HepG2 (cell line): Measurements from ENCODE around the gene BCL2A1. TPM values are rescaled to one million over a fixed set of nuclear protein-coding genes. Genes with fewer than 3 reads are reported as not detected.

Experiments used
- ATAC-seq: fragments of 200-7000 bp; cut with Tn5 transposase; 3 replicates; pipeline ENCODE4 v1.9.1; 2020; ENCODE audit warnings: mild to moderate bottlenecking, moderate library complexity
- BruUV-seq: library from RNA; stranded (reverse); fragments of 400-500 nt; replicated peaks from 2 replicates; lab custom pipeline; 2021; lab: Mats Ljungman, UMichigan
- CTCF ChIA-PET: fragments of 300-600 bp; formaldehyde crosslinking; extraction: SDS; loops from one replicate; lab custom pipeline; 2021; ENCODE audit warnings: low total read pairs, inconsistent platforms, low intra/inter-chr PET ratio; lab: Yijun Ruan, JAX
- POLR2A ChIA-PET: fragments of 350-600 bp; sonication (Branson Sonifier 250); formaldehyde crosslinking; loops from one replicate; lab custom pipeline; 2020; ENCODE audit warnings: antibody characterized with exemption, inconsistent platforms; lab: Yijun Ruan, JAX
- DNase-seq: peaks from one replicate; pipeline ENCODE4 v3.0.0-alpha.2; 2015; ENCODE audit warnings: low spot score
- FAIRE-seq: peaks from 3 replicates; lab custom pipeline; 2011; peaks lifted over from hg19 to GRCh38; lab: Jason Lieb, UNC
- H2AFZ ChIP-seq: one replicate; pipeline ENCODE4 v1.6.1; 2011; ENCODE audit warnings: low read length, inconsistent platforms
- H3K27ac ChIP-seq: fragments of 300-600 bp; 3 replicates; pipeline ENCODE4 v1.8.0; 2011; ENCODE audit warnings: mixed run types, mild to moderate bottlenecking, mixed read lengths, low read length, inconsistent platforms; ENCODE audit not compliant: insufficient read depth; ENCODE audit errors: extremely low read length
- H3K27me3 ChIP-seq, 2 experiments: fragments of 200-600 bp in 1 of 2; 2 replicates in 1 of 2; 3 replicates in 1 of 2; pipeline versions ENCODE4 v1.6.0 to v1.8.0; 2011; ENCODE audit warnings: low read length in 2 of 2, mild to moderate bottlenecking in 2 of 2, moderate library complexity in 2 of 2, inconsistent platforms in 1 of 2; ENCODE audit not compliant: insufficient read depth in 2 of 2, control insufficient read depth in 1 of 2
- H3K36me3 ChIP-seq, 2 experiments: fragments of 200-600 bp in 1 of 2; replicated peaks in 1 of 2; 2 replicates in 1 of 2; 3 replicates in 1 of 2; pipeline versions ENCODE4 v1.5.1 to v1.8.0; 2011; ENCODE audit warnings: low read length in 2 of 2, inconsistent platforms in 1 of 2; ENCODE audit not compliant: insufficient read depth in 2 of 2, control insufficient read depth in 1 of 2
- H3K4me1 ChIP-seq: 2 replicates; pipeline ENCODE4 v1.5.1; 2012; ENCODE audit warnings: low read length, inconsistent platforms; ENCODE audit not compliant: insufficient read depth
- H3K4me2 ChIP-seq: 2 replicates; pipeline ENCODE4 v1.6.0; 2011; ENCODE audit warnings: low read depth, low read length, inconsistent platforms
- H3K4me3 ChIP-seq, 3 experiments: fragments of 200-600 bp in 1 of 3; sonication (generic), shearing (Covaris generic) in 1 of 3; replicated peaks in 1 of 3; 2 replicates each; pipeline ENCODE4 v1.5.1; 2011 to 2016; ENCODE audit warnings: low read length in 3 of 3, inconsistent platforms in 2 of 3, low read depth in 2 of 3, mild to moderate bottlenecking in 2 of 3, control low read depth in 1 of 3, mixed read lengths in 1 of 3; ENCODE audit not compliant: insufficient read depth in 1 of 3
- H3K79me2 ChIP-seq: one replicate; pipeline ENCODE4 v1.6.1; 2011; ENCODE audit warnings: low read length, inconsistent platforms; ENCODE audit not compliant: insufficient read depth
- H3K9ac ChIP-seq: 2 replicates; pipeline ENCODE4 v1.6.0; 2011; ENCODE audit warnings: mild to moderate bottlenecking, low read depth, low read length, inconsistent platforms; ENCODE audit not compliant: insufficient read depth
- H3K9me3 ChIP-seq: 2 replicates; pipeline ENCODE4 v1.5.1; 2012; ENCODE audit warnings: mild to moderate bottlenecking, low read length
- H4K20me1 ChIP-seq: 2 replicates; pipeline ENCODE4 v1.6.0; 2011; ENCODE audit warnings: inconsistent platforms, mild to moderate bottlenecking, low read length, moderate library complexity; ENCODE audit not compliant: insufficient read depth
- CCDC6 ChIP-seq: sonication (generic); formaldehyde crosslinking; IDR thresholded peaks from 2 replicates; pipeline ENCODE4 v1.8.1; 2022; ENCODE audit warnings: mild to moderate bottlenecking, missing genetic modification reagents, moderate library complexity
- ELF1 ChIP-seq: sonication (generic); formaldehyde crosslinking; IDR thresholded peaks from 2 replicates; pipeline ENCODE4 v1.4.0; 2020; ENCODE audit warnings: missing genetic modification reagents
- FOXA3 ChIP-seq: IDR thresholded peaks from 2 replicates; pipeline ENCODE4 v1.6.1; 2016; ENCODE audit warnings: missing genetic modification reagents, missing compliant biosample characterization
- HNRNPUL1 ChIP-seq: fragments of 200-400 bp; formaldehyde crosslinking; IDR thresholded peaks from 2 replicates; pipeline ENCODE4 v1.6.1; 2017; ENCODE audit warnings: low read depth, mild to moderate bottlenecking, low read length, moderate library complexity
- HOXA5 ChIP-seq: sonication (generic); formaldehyde crosslinking; IDR thresholded peaks from 2 replicates; pipeline ENCODE4 v1.4.0; 2020; ENCODE audit warnings: missing genetic modification reagents
- KDM1A ChIP-seq: IDR thresholded peaks from 2 replicates; pipeline ENCODE4 v1.6.1; 2016; ENCODE audit warnings: missing compliant biosample characterization
- KLF9 ChIP-seq: IDR thresholded peaks from 2 replicates; pipeline ENCODE4 v1.6.1; 2016; ENCODE audit warnings: low read depth
- NKX3-1 ChIP-seq: sonication (generic); formaldehyde crosslinking; IDR thresholded peaks from 2 replicates; pipeline ENCODE4 v1.5.0; 2020; ENCODE audit warnings: missing genetic modification reagents
- SETDB1 ChIP-seq: sonication (generic); formaldehyde crosslinking; IDR thresholded peaks from 2 replicates; pipeline ENCODE4 v1.5.1; 2020; ENCODE audit warnings: missing genetic modification reagents, mild to moderate bottlenecking, borderline replicate concordance
- SMAD3 ChIP-seq: sonication (generic); formaldehyde crosslinking; IDR thresholded peaks from 2 replicates; pipeline ENCODE4 v1.4.0; 2020; ENCODE audit warnings: missing genetic modification reagents
- TEAD2 ChIP-seq: sonication (generic); formaldehyde crosslinking; IDR thresholded peaks from 2 replicates; pipeline ENCODE4 v1.9.0; 2021; ENCODE audit warnings: missing genetic modification reagents
- ZNF331 ChIP-seq: sonication (generic); formaldehyde crosslinking; IDR thresholded peaks from 2 replicates; pipeline ENCODE4 v1.4.0; 2020; ENCODE audit warnings: missing genetic modification reagents
- WGBS: methylation state at CpG from one replicate; pipeline ENCODE4 v1.1.6; 2017; ENCODE audit warnings: low lambda C conversion rate; 5-methylcytosine and 5-hydroxymethylcytosine counted together
- in situ Hi-C: cut with HindIII; loops from 2 replicates; pipeline ENCODE4 v1.10.0; 2017; ENCODE audit warnings: low pct_unique_long_range_greater_than_20kb; ENCODE audit not compliant: extremely low pct_ligation_motif_present
- intact Hi-C: fragments of 100-400 bp; cut with micrococcal nuclease; formaldehyde crosslinking; loops from one replicate; pipeline ENCODE4 v1.10.0; 2022; ENCODE audit not compliant: unreplicated experiment
- polyA plus RNA-seq, 8 experiments: library from polyadenylated mRNA; depleted of rRNA in 3 of 8; stranded (reverse) in 7 of 8; unstranded in 1 of 8; fragments of >200 nt; fragmentation: Illumina TruSeq in 4 of 8; extraction: Trizol in 4 of 8; gene quantifications; 2 replicates each; pipeline versions ENCODE4 v1.2.1 to v1.2.3, GENCODE V29; 2011 to 2016; ENCODE audit warnings: low read depth in 4 of 8, missing spikeins in 1 of 8, mixed read lengths in 1 of 8; ENCODE audit not compliant: insufficient read depth in 1 of 8
- total RNA-seq, 5 experiments: library from RNA; depleted of rRNA; stranded (reverse); fragments of >200 nt; fragmentation: Illumina TruSeq; extraction: Trizol; gene quantifications; 2 replicates each; pipeline ENCODE4 v1.2.3, GENCODE V29; 2016; ENCODE audit warnings: low read depth in 1 of 5
- TF ChIP-seq, protein P1 (sequence below): sonication (generic); formaldehyde crosslinking; IDR thresholded peaks from 2 replicates; pipeline ENCODE4 v1.5.1; 2020; ENCODE audit warnings: mild to moderate bottlenecking, missing genetic modification reagents
- TF ChIP-seq, protein P2 (sequence below): sonication (generic); formaldehyde crosslinking; IDR thresholded peaks from 2 replicates; pipeline ENCODE4 v1.8.0; 2022; ENCODE audit warnings: missing genetic modification reagents, low read depth, mild to moderate bottlenecking, borderline replicate concordance
- TF ChIP-seq, protein P3 (sequence below): sonication (generic); formaldehyde crosslinking; IDR thresholded peaks from 2 replicates; pipeline ENCODE4 v1.4.0; 2020; ENCODE audit warnings: missing genetic modification reagents
- TF ChIP-seq, protein P4 (sequence below): sonication (generic); formaldehyde crosslinking; IDR thresholded peaks from 2 replicates; pipeline ENCODE4 v1.4.0; 2020; ENCODE audit warnings: missing genetic modification reagents

The BCL2A1 gene
- total and polyA plus RNA-seq, 2 of the 13 experiments (the other 11 are each of a cell fraction or from before 2014, with no cell fraction given) = 0.08 to 0.31 TPM

DNA sequence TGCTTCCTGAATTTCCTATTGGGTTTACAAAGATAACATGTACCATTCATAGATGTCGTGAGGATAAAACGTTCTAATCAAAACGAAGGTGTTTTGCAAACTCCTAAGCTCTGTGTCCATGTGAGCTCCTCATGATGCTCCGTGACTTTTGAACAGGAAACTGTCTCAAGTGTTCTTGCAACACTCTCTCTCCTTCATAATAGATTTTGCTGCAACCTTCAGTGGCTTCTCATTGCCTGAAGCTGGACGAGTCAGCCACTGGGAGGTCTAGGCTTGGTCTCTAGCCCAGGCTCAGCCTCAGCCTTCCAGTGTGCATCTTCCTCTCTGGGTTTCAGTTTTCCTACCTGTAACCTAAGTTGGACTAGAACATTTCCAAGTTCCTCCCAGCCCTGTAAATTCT lies 18.7 kb upstream of the BCL2A1 start:
- no peak overlapping the region for H3K9ac ChIP-seq
- H2AFZ ChIP-seq = no peak overlapping the region
- no peaks in the 10 kb centered on the region for H4K20me1 ChIP-seq
- ATAC-seq = 0 out of 3 replicates have a peak, but pooled peaks have one; percentile 30
- DNase-seq = no peak
- H3K4me2 ChIP-seq = peak overlapping the region; percentile 16; the same call in 1 of the 2 replicates
- no peak overlapping the region for H3K4me3 ChIP-seq
- no peaks in the 10 kb centered on the region for H3K36me3 ChIP-seq
- no TSS peak for BruUV-seq
- H3K9me3 ChIP-seq = no peaks in the 10 kb centered on the region
- H3K79me2 ChIP-seq = no peaks in the 10 kb centered on the region
- no peak for TF ChIP-seq KDM1A (CRISPR knock-in tag)
- TF ChIP-seq, protein P1, sequence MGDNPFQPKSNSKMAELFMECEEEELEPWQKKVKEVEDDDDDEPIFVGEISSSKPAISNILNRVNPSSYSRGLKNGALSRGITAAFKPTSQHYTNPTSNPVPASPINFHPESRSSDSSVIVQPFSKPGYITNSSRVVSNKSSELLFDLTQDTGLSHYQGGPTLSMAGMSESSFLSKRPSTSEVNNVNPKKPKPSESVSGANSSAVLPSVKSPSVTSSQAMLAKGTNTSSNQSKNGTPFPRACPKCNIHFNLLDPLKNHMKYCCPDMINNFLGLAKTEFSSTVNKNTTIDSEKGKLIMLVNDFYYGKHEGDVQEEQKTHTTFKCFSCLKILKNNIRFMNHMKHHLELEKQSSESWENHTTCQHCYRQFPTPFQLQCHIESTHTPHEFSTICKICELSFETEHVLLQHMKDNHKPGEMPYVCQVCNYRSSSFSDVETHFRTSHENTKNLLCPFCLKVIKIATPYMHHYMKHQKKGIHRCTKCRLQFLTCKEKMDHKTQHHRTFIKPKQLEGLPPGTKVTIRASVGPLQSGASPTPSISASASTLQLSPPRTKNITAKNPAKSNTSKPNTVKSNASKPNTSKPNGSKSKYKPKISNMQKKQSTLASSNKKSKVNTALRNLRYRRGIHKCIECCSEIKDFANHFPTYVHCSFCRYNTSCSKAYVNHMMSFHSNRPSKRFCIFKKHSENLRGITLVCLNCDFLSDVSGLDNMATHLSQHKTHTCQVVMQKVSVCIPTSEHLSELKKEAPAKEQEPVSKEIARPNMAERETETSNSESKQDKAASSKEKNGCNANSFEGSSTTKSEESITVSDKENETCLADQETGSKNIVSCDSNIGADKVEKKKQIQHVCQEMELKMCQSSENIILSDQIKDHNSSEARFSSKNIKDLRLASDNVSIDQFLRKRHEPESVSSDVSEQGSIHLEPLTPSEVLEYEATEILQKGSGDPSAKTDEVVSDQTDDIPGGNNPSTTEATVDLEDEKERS (CRISPR knock-in tag) = no peak
- TF ChIP-seq ELF1 = no peak
- TF ChIP-seq, protein P2, sequence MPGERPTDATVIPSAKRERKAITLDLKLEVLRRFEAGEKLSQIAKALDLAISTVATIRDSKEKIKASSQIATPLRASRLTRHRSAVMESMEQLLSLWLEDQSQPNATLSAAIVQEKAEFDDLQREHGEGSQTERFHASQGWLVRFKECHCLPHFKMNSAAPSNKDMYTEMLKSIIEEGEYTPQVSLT = no peak
- TF ChIP-seq CCDC6 (CRISPR knock-in tag) = no peak
- TF ChIP-seq HOXA5 = no peak
- TF ChIP-seq TEAD2 (CRISPR knock-in tag) = no peak
- TF ChIP-seq SMAD3 = no peak
- TF ChIP-seq, protein P3, sequence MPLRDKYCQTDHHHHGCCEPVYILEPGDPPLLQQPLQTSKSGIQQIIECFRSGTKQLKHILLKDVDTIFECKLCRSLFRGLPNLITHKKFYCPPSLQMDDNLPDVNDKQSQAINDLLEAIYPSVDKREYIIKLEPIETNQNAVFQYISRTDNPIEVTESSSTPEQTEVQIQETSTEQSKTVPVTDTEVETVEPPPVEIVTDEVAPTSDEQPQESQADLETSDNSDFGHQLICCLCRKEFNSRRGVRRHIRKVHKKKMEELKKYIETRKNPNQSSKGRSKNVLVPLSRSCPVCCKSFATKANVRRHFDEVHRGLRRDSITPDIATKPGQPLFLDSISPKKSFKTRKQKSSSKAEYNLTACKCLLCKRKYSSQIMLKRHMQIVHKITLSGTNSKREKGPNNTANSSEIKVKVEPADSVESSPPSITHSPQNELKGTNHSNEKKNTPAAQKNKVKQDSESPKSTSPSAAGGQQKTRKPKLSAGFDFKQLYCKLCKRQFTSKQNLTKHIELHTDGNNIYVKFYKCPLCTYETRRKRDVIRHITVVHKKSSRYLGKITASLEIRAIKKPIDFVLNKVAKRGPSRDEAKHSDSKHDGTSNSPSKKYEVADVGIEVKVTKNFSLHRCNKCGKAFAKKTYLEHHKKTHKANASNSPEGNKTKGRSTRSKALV = no peak
- TF ChIP-seq ZNF331 (CRISPR knock-in tag) = no peak
- TF ChIP-seq NKX3-1 = no peak
- TF ChIP-seq FOXA3 = no peak
- TF ChIP-seq HNRNPUL1 = no peak
- no peak for TF ChIP-seq SETDB1 (CRISPR knock-in tag)
- TF ChIP-seq, protein P4, sequence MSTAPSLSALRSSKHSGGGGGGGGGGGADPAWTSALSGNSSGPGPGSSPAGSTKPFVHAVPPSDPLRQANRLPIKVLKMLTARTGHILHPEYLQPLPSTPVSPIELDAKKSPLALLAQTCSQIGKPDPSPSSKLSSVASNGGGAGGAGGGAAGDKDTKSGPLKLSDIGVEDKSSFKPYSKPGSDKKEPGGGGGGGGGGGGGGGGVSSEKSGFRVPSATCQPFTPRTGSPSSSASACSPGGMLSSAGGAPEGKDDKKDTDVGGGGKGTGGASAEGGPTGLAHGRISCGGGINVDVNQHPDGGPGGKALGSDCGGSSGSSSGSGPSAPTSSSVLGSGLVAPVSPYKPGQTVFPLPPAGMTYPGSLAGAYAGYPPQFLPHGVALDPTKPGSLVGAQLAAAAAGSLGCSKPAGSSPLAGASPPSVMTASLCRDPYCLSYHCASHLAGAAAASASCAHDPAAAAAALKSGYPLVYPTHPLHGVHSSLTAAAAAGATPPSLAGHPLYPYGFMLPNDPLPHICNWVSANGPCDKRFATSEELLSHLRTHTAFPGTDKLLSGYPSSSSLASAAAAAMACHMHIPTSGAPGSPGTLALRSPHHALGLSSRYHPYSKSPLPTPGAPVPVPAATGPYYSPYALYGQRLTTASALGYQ (CRISPR knock-in tag) = no peak
- no peak for TF ChIP-seq KLF9 (CRISPR knock-in tag)
- TF ChIP-seq, all 625 proteins: peak for 0
- intact Hi-C loops = loop anchor here (5.0 to 10.0 kb wide), 2 partner anchors 65 to 137 kb away; partner anchors contain the start of gene ZFAND6
- CTCF ChIA-PET = no interaction called here
- no peaks in the 10 kb centered on the region; a peak in 1 of 5 replicates for H3K27me3 ChIP-seq
- in situ Hi-C loops = loop anchor here (5.0 kb wide), 1 partner anchor 92 kb away; the partner anchor contains the start of gene MTHFS
- H3K27ac ChIP-seq = no peak overlapping the region
- POLR2A ChIA-PET = interaction anchor here (1.1 kb wide), 1 partner anchor 66 kb away, joined by 4 read pairs; no protein-coding TSS in a partner anchor
- FAIRE-seq = no peak
- 7% methylated on average over 5 of the region's 5 CpGs for WGBS
- H3K4me1 ChIP-seq = peaks cover 43% of the 10 kb centered on the region
